Natural killer cell treated with Interleukin-12 subunit alpha and Interleukin-12 subunit beta and Interleukin-15 and Interleukin-18, amount 100 ng/mL, for 72 hours (primary cell): ENCODE measurements around the gene BEND6. TPM values are rescaled to one million over a fixed set of nuclear protein-coding genes. Genes with fewer than 3 reads are reported as not detected.

Experiments used
- ATAC-seq, 2 donors: fragments of 150-1000 bp; cut with Tn5 transposase in 1 of 2; sonication (Bioruptor Pico), chemical (Tn5 transposase) in 1 of 2; 2 replicates each; pipeline ENCODE4 v1.10.0; 2021
- DNase-seq: peaks from one replicate; pipeline ENCODE4 v3.0.0; 2022; ENCODE audit warnings: low spot score
- H3K27ac Mint-ChIP-seq, 2 donors: 1 replicate in 1 of 2; 2 replicates in 1 of 2; pipeline ENCODE4 v1.8.0; 2022; ENCODE audit warnings: mixed read lengths in 2 of 2, mild to moderate bottlenecking in 1 of 2, moderate library complexity in 1 of 2
- H3K27me3 Mint-ChIP-seq, 2 donors: 1 replicate in 1 of 2; 2 replicates in 1 of 2; pipeline ENCODE4 v1.8.0; 2022; ENCODE audit warnings: mixed read lengths in 2 of 2
- H3K36me3 Mint-ChIP-seq: one replicate; pipeline ENCODE4 v1.8.0; 2022; ENCODE audit warnings: mixed read lengths
- H3K4me1 Mint-ChIP-seq, 2 donors: 1 replicate in 1 of 2; 2 replicates in 1 of 2; pipeline ENCODE4 v1.8.0; 2022; ENCODE audit warnings: low read depth in 2 of 2, mixed read lengths in 2 of 2, mild to moderate bottlenecking in 1 of 2
- H3K4me3 Mint-ChIP-seq: one replicate; pipeline ENCODE4 v1.8.0; 2022; ENCODE audit warnings: mixed read lengths
- H3K9me3 Mint-ChIP-seq: 2 replicates; pipeline ENCODE4 v1.8.0; 2022; ENCODE audit warnings: mixed read lengths
- total RNA-seq, 2 donors: library from RNA; stranded (reverse); gene quantifications; one replicate each; pipeline ENCODE4 v1.2.3, GENCODE V29; 2022

Gene BEND6
- total RNA-seq, 2 donors from 2014 or later = 0.11 TPM; not detected in 1

- ATAC-seq (no peak), DNase-seq (no peak)
- peaks cover 8 to 15% of the 10 kb centered on the region in 2 donors for H3K4me1 Mint-ChIP-seq
- H3K27me3 Mint-ChIP-seq = peaks cover 31 to 54% of the 10 kb centered on the region in 2 donors
- H3K36me3 Mint-ChIP-seq = no peaks in the 10 kb centered on the region
- H3K4me3 Mint-ChIP-seq = no peak overlapping the region
- no peak overlapping the region for H3K27ac Mint-ChIP-seq
- no peaks in the 10 kb centered on the region for H3K9me3 Mint-ChIP-seq
These were observed 4.9 kb upstream of the BEND6 start for GRCh38 chr6:56949925-56950495.

- no peak overlapping the region for H3K27ac Mint-ChIP-seq
- no peak overlapping the region for H3K4me3 Mint-ChIP-seq
- H3K9me3 Mint-ChIP-seq = no peaks in the 10 kb centered on the region
- peaks cover 12 to 21% of the 10 kb centered on the region in 2 donors for H3K4me1 Mint-ChIP-seq
- DNase-seq = no peak
- peaks cover 31 to 42% of the 10 kb centered on the region in 2 donors for H3K27me3 Mint-ChIP-seq
- no peak for ATAC-seq
- H3K36me3 Mint-ChIP-seq = no peaks in the 10 kb centered on the region
These were observed 3.7 kb upstream of the BEND6 start for GRCh38 chr6:56951049-56951831.

GRCh38 chr6:56953597-56954402 is 1.1 kb upstream of the BEND6 start:
- peaks cover 34 to 37% of the 10 kb centered on the region in 2 donors for H3K27me3 Mint-ChIP-seq
- peaks cover 12 to 21% of the 10 kb centered on the region in 2 donors for H3K4me1 Mint-ChIP-seq
- H3K9me3 Mint-ChIP-seq = no peaks in the 10 kb centered on the region
- peak overlapping the region; percentile 90 for H3K4me3 Mint-ChIP-seq
- peak overlapping the region; percentile 53 to 75 for H3K27ac Mint-ChIP-seq
- DNase-seq = no peak
- H3K36me3 Mint-ChIP-seq = no peaks in the 10 kb centered on the region
- no peak for ATAC-seq

GRCh38 chr6:56955171-56956155 is 556 bp downstream of the BEND6 start:
- peaks cover 12 to 21% of the 10 kb centered on the region in 2 donors for H3K4me1 Mint-ChIP-seq
- H3K4me3 Mint-ChIP-seq = peak overlapping the region; percentile 73
- H3K9me3 Mint-ChIP-seq = no peaks in the 10 kb centered on the region
- ATAC-seq (peak; percentile 76 to 86), DNase-seq (peak; percentile 72)
- H3K36me3 Mint-ChIP-seq = no peaks in the 10 kb centered on the region
- peaks cover 35% of the 10 kb centered on the region in 2 donors for H3K27me3 Mint-ChIP-seq
- peak overlapping the region; percentile 27 to 29 for H3K27ac Mint-ChIP-seq

- H3K27me3 Mint-ChIP-seq = peaks cover 31 to 35% of the 10 kb centered on the region in 2 donors
- H3K27ac Mint-ChIP-seq = no peak overlapping the region
- peaks cover 12 to 21% of the 10 kb centered on the region in 2 donors for H3K4me1 Mint-ChIP-seq
- DNase-seq (no peak), ATAC-seq (no peak)
- H3K9me3 Mint-ChIP-seq = no peaks in the 10 kb centered on the region
- no peak overlapping the region for H3K4me3 Mint-ChIP-seq
- H3K36me3 Mint-ChIP-seq = no peaks in the 10 kb centered on the region
These were observed 1.6 kb downstream of the BEND6 start for GRCh38 chr6:56956491-56956890.

GRCh38 chr6:56957856-56958255 is 2.9 kb downstream of the BEND6 start:
- no peak overlapping the region for H3K4me3 Mint-ChIP-seq

GRCh38 chr6:56958481-56958880 is 3.6 kb downstream of the BEND6 start:
- DNase-seq (no peak), ATAC-seq (no peak)
- no peaks in the 10 kb centered on the region for H3K36me3 Mint-ChIP-seq
- peaks cover 29 to 30% of the 10 kb centered on the region in 2 donors for H3K27me3 Mint-ChIP-seq
- H3K9me3 Mint-ChIP-seq = no peaks in the 10 kb centered on the region
- H3K27ac Mint-ChIP-seq = no peak overlapping the region
- H3K4me3 Mint-ChIP-seq = no peak overlapping the region
- H3K4me1 Mint-ChIP-seq = peaks cover 12 to 15% of the 10 kb centered on the region in 2 donors

More at GRCh38 chr6:56957856-56958255, 2.9 kb downstream of the BEND6 start:
- peaks cover 12 to 21% of the 10 kb centered on the region in 2 donors for H3K4me1 Mint-ChIP-seq
- no peak for DNase-seq
- no peaks in the 10 kb centered on the region for H3K9me3 Mint-ChIP-seq
- H3K36me3 Mint-ChIP-seq = no peaks in the 10 kb centered on the region
- ATAC-seq = no peak
- peaks cover 33 to 36% of the 10 kb centered on the region in 2 donors for H3K27me3 Mint-ChIP-seq
- H3K27ac Mint-ChIP-seq = no peak overlapping the region

- no peaks in the 10 kb centered on the region for H3K36me3 Mint-ChIP-seq
- H3K27ac Mint-ChIP-seq = no peak overlapping the region
- peaks cover 24 to 26% of the 10 kb centered on the region in 2 donors for H3K27me3 Mint-ChIP-seq
- DNase-seq = no peak
- no peaks in the 10 kb centered on the region for H3K9me3 Mint-ChIP-seq
- ATAC-seq = no peak
- peaks cover 8 to 9% of the 10 kb centered on the region in 2 donors for H3K4me1 Mint-ChIP-seq
- no peak overlapping the region for H3K4me3 Mint-ChIP-seq
These were observed 4.2 kb downstream of the BEND6 start for GRCh38 chr6:56959094-56959493.

- Mint-ChIP-seq H3K4me1 (peaks cover 4 to 6% of the 10 kb centered on the region in 2 donors), H3K27ac (no peak overlapping the region), H3K36me3 (no peaks in the 10 kb centered on the region), H3K4me3 (no peak overlapping the region), H3K27me3 (peaks cover 21 to 23% of the 10 kb centered on the region in 2 donors), H3K9me3 (no peaks in the 10 kb centered on the region)
- DNase-seq (no peak), ATAC-seq (no peak)
These were observed 5.0 kb downstream of the BEND6 start for GRCh38 chr6:56959938-56960337.

- no peak overlapping the region for H3K27ac Mint-ChIP-seq
- H3K36me3 Mint-ChIP-seq = no peaks in the 10 kb centered on the region
- H3K9me3 Mint-ChIP-seq = no peaks in the 10 kb centered on the region
- ATAC-seq (no peak), DNase-seq (no peak)
- peaks cover 19 to 21% of the 10 kb centered on the region in 2 donors for H3K27me3 Mint-ChIP-seq
- no peaks in the 10 kb centered on the region for H3K4me1 Mint-ChIP-seq
- no peak overlapping the region for H3K4me3 Mint-ChIP-seq
These were observed 6.2 kb downstream of the BEND6 start for GRCh38 chr6:56961151-56961550.

- no peak overlapping the region for H3K4me3 Mint-ChIP-seq
- no peaks in the 10 kb centered on the region for H3K9me3 Mint-ChIP-seq
- peaks cover 19 to 27% of the 10 kb centered on the region in 2 donors for H3K27me3 Mint-ChIP-seq
- ATAC-seq (no peak), DNase-seq (no peak)
- H3K4me1 Mint-ChIP-seq = no peaks in the 10 kb centered on the region
- H3K27ac Mint-ChIP-seq = no peak overlapping the region
- H3K36me3 Mint-ChIP-seq = no peaks in the 10 kb centered on the region
These were observed 7.5 kb downstream of the BEND6 start for GRCh38 chr6:56962441-56962840.

GRCh38 chr6:56963043-56963442 is 8.1 kb downstream of the BEND6 start:
- H3K4me3 Mint-ChIP-seq = no peak overlapping the region
- no peaks in the 10 kb centered on the region for H3K36me3 Mint-ChIP-seq
- H3K4me1 Mint-ChIP-seq = no peaks in the 10 kb centered on the region
- H3K27me3 Mint-ChIP-seq = peaks cover 18 to 25% of the 10 kb centered on the region in 2 donors
- no peak for ATAC-seq
- no peaks in the 10 kb centered on the region for H3K9me3 Mint-ChIP-seq
- no peak overlapping the region for H3K27ac Mint-ChIP-seq
- DNase-seq = no peak

GRCh38 chr6:56963793-56964192 is 8.9 kb downstream of the BEND6 start:
- H3K4me1 Mint-ChIP-seq = no peaks in the 10 kb centered on the region
- no peak for DNase-seq
- no peaks in the 10 kb centered on the region for H3K9me3 Mint-ChIP-seq
- peaks cover 11 to 18% of the 10 kb centered on the region in 2 donors for H3K27me3 Mint-ChIP-seq
- H3K27ac Mint-ChIP-seq = no peak overlapping the region
- no peaks in the 10 kb centered on the region for H3K36me3 Mint-ChIP-seq
- H3K4me3 Mint-ChIP-seq = no peak overlapping the region
- ATAC-seq = no peak
